ENCODE results near the gene OVAAL.
"Not testable (repeated sequence)": the region's sequence is repeated elsewhere in the genome, so short reads cannot be mapped to it uniquely, and the experiment has no call there.

OVAAL gene

DNA sequence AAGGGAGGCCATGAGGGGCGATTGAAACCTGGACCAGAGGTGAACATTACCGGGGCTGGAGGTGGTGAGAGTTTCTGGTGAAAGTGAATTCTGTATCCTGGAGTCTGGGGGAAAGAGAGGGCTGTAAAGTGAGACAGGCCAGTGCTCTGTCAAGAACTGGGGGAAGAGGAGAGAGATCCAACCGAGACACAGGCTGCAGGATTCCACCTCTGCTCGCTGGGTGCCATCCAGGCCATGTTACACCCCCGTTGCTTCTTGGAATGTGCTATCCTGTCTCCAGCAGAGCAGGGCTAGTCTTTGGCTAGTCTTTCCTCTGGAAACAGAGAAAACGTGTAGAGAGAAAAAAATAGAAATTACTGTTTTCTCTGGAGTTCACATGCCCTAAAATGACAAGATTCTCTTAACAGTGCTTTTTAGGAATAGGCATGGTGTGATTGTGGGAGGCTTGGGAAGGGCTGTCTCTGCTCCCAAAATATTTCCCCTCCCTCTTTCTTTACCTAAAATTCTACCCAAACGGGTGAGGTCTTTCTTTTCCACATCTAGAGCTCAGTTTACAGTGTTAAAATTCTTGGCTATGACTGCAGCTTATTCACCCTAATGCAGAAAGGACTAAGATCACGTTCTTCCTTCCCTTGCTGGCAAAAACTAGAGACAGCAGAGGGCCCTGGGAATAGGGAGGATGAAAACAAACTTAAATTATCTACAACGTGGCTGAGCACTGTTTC lies 16.5 kb upstream of the OVAAL start:
- DNase-seq: no peak

DNA sequence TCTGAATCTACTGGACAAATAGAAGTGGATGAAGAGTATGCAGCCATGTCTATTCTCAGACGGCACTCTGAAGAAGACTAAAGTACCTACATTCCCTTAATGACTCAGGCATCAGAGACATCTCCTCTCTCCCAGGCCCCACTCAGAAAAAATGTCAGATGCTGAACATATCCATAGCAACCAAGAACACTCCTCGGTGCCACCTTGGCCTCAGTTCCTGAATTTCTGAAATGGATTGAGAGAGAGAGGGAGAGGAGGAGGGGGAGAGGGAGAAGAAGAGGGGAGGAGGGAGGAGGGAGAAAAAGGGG lies 16.0 kb upstream of the OVAAL start:
- DNase-seq: no peak

DNA sequence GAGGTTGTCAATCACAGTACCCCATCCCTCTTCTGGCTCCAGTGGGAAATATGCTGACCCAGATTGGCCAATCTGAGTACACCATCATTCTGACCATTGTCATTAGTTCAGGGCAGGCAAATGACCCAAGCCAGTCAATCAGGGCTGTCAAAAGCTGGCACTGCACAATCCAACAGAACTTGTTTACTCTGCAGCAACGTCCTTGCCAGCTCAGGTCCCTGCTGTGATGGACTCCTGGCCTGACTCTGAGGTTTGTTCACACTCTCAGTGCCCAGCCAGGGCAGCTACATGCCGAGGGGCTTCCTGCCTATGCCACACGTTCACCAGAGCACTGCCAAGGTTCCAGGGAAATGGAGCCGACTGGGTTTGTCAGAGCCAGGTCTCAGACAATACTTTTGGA lies 14.7 kb upstream of the OVAAL start:
- DNase-seq: no peak

DNA sequence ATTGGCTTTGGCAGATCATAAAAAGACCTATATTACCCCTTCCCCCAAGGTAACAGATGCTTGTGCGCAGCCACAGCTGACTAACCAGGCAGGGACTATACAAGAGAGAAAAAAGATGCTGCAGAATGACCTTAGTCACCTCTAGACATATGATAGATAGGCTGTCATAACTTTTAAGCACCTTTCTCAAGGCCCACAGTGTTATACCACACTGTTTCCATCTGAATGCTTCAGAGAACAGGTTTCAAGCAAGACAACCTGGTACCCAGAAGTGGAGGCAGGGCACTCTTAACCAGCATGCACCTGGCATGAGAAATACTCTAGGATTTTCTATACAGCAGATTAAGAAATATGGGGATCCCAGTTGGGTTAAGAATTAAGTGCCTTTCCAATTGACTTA lies 12.8 kb upstream of the OVAAL start:
- DNase-seq: no peak

DNA sequence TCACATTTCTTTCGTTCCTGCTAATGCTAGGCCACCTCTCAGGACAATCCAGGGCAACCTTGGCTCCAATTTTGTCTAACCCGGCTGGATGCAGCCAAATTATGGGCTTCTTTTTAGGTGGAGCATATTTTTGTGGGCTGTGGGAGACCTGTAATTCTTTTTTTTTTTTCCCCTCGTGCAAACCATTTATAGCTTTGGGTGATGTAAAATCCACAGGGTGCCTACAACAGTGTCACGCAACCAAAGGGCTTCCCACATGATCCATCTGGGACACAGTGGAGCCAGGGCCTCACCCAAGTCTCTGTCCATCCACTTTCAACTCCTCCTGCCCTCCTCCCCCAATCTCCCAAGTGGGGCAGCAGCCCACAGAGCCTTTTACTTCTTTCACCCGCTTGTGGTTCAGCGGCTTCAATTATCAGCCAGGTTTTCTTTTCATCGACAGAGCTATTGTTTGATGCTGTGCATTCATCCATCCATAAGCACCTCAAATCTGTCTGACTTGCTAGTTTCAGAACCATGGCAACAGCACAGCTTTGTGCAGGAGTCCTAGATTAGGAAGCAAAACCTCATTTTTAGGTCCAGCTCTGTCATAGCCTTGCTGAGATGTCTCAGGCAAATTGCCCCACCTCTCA lies 10.0 kb upstream of the OVAAL start:
- DNase-seq: peak; percentile 46

DNA sequence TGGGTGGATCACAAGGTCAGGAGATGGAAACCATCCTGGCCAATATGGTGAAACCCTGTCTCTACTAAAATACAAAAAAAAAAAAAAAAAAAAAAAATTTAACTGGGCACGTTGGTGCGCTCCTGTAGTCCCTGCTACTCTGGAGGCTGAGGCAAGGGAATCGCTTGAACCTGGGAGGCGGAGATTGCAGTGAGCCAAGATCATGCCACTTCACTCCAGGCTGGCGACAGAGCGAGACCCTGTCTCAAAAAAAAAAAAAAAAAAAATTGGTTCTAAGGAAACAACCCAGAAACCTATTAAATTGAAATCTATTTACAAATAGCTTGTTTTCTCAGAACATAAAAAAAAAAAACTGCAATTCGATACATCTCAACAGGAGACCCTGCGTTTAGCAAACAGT lies 9.0 kb upstream of the OVAAL start:
- DNase-seq: not testable (repeated sequence)

DNA sequence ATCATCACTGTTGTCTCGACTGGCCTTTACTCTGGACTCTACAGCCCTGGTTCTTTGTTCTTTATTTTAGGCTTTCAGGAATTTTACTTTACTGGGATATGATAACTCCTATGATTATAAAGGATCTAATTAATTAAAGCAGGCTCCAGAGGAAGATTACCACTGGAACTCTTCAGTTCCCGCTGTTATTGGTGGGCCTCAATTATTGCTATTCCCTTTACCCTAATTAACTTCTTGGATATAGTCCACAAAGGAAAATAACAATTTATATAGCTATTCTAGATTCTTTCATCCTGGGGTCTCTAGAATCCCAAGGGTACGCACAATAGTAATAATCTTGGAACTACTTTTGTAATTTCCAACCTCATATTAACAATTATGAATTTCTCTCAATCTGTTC lies 8.5 kb upstream of the OVAAL start:
- DNase-seq: no peak

DNA sequence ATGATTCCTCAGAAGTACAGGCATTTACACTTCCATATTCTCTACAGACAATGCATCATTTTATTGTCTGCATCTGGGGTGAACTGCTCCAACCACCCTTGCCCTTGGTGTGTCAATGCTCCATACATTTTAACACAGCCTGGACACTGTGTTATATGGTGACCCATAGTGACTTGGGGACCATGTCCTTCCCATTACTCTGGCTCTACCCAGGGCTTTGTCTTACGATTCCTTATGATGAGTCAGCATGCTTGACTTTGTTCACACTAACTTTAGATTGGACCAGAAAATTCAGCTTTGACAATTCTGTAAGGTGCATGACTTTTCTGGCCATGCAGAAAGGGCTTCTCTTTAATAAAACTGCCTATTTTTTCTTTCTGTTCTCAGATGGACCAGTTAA lies 6.8 kb upstream of the OVAAL start:
- no peak for DNase-seq

DNA sequence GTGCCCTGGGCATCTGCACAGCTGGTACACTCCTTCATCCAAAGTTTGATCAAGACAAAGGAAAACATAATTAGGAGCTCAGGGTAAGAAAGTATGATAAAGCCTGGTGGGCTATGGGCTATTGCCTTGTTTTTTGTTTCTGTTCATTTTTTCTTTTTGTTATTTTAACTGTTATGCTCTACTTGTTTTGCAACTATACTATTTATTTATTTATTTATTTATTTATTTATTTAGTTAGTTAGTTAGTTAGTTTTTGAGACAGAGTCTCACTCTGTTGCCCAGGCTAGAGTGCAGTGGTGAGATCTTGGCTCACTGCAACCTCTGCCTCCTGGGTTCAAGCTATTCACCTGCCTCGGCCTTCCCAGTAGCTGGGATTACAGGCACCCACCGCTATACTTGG lies 5.7 kb upstream of the OVAAL start:
- not testable (repeated sequence) for DNase-seq

DNA sequence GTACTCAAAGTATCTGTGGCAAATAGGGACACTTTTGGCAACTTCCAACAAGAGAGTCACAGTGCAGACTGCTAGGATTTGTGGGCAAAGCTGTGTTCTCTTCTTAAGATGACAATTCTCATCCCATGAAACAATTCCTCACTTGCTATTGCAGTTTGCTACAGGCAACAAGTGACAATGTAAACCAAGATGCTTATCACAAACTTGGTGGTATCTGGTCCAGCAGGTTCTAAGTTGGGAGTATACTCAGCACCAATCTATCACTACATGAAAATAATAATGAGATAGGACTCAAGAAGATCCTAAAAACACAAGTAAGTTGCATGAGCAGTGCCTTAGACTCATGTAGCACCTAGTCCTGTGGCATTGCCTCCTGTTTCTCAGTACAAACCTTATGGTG lies 3.4 kb upstream of the OVAAL start:
- no peak for DNase-seq

DNA sequence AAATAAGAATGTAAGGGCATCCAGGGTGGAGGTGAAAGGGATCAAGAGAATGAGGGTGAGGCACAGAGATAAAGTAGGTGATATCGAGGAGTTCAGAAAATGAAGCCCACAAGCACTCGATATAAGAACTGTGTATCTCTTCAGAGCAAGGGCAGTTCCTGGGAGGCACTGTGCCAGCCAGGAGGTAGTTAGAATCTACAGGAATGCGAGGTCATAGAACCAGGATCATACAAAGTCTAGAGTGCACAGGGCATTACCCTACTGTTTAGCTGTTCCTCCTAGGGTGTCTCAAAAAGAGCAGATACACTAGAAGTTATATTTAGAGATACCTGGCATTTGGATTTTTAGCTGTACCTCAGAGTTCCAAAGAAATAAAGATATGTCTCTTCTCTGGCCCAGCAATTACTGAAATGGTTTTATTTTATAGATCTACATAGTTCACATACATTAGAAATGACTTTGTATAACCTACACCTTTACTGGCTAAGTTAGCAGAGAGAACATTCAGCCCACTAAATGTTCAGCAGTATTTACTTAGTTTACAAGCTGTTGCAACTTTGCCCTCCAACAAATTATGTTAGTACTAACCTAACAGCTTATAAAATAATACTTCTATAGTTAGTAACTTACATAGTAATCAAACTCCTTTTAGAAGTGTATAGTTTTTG lies 1.6 kb downstream of the OVAAL start:
- DNase-seq: no peak

DNA sequence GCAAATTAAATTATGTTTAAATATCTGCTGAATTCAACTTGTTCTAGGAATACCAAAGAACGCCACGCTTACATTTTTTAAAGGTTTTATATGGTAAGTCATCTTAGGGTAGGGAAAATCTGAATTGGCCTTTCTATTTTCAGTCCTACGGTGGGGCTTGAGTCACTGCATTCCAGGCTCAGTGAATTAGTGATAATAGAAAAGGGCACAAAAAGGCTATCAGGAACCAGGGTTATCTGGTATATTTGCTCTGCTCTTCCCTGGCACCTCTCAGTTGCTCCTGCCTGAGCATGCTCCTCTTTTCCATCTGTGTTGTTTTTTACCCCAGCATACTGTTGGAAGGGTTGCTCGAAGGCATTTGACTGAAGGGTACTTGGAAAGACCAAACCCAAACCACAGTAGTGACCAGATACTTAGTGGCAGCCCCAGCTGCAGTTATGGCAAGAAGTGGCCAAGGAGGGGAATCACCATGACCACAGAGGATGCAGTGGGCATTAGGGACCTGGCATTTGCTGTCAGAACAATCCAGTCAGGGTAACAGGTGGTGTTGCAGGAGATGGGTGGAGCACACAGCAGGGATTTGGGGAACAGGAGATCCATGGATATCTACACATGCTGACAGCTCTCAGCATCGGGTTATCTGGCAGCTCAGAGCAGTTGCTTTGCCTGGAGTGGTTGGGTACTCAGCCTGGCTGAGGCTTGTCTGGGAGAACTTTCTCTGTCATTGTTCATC lies 2.3 kb downstream of the OVAAL start:
- DNase-seq: no peak

DNA sequence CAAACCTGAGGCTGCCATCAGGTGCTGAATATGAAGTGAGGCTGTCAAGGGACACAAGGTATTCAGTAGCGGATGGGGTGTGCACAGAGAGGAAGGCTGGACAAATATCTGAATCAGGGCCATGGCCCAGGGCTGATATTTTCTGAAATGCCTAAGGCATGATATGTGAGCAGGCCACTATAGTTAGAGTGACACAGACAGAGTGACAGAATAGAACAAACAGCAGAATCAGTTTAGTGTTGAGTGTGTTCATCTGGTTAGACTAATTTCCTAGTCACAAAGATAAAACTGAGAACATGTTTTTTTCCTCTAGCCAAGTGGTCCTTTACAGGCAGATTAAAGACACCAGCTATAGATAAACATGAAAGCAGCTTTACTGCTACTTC lies 3.9 kb downstream of the OVAAL start:
- no peak for DNase-seq

DNA sequence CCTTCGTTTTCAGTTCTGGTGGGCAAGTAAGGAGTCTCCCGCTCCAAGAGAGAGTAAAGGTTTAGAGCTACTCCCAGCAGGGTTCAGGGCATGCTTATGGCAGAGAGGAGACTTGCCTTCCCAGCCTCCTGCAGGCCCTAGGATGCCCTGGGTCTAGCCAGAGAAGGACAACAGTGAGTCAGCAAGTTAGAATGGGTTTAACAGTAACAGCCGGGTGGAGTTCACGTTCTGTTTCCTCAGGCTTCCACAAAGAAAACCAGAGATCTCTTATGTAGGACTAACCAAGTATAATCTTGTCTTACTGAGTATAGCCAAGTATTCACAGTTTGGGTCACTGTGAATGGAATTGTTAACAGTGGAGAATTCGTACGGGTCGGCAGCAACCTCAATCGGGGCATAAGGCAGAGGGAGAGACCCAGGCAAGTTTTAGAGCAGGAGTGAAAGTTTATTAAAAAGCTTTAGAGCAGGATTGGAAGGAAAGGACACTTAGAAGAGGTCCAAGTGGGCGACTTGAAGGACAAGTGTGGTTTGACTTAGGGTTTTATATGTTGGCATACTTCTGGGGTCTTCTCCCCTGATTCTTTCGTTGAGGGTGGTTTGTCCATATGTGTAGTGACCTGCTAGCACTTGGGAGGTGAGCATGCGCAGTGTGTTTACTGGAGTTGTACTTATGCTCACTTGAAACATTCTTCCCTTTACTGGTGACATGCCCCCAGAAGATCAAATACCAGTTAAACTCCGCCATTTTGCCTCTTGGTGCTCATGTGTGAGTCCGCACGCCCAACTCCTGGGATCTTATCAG lies 4.5 kb downstream of the OVAAL start:
- no peak for DNase-seq

DNA sequence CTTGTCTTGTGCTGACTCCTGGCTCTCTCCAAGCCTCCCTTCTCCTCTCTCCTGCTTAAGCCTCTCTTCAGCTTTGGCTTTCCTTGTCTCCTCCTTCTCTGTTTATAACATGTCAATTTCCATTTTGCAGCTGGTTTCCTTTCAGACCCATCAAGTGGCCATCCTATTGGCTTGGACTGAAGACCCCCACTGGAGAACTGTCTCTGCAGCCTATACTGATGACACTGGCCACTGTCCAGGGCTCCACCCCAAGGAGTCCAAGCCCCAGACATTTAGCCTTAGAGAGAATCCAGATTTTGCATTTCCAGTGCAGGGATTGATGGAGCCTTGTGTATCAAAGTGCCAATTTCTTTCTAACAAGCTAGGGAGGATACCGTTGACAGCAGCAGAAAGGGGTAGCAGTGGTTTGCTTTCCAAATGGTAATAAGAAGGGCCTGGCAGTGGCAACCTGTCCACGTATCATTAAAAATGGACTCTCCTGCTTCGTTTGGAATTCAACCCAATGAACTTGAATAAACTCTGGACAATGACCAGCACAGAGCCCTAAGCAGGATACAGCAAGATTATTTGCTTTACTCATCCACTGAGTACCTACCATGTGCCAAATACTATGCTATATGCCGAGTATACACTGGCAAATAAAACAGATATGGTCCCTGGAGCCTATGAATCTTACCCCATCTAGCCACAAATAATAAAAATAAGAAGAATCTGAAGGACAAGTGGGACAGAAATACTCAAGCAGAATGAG lies 6.5 kb downstream of the OVAAL start:
- DNase-seq: no peak

DNA sequence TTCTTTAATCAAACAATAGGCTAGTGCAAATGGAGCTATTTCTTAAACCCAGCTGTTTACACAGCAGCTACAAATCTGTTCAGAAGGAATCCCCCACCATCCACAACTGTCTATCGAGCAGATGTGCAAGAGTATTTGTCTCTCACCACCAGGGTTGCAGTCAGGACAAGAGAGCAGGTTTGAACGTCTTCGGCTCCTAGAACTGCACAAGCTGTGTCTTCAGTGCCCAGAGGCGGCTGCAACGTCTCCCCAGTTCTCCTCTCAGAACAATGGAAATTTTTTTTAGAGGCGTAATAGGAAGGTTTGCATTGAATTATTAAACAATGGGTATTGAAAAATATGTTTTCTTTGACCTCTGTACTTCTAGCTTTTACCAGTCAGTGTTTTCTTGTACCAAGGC lies 7.3 kb downstream of the OVAAL start:
- no peak for DNase-seq

DNA sequence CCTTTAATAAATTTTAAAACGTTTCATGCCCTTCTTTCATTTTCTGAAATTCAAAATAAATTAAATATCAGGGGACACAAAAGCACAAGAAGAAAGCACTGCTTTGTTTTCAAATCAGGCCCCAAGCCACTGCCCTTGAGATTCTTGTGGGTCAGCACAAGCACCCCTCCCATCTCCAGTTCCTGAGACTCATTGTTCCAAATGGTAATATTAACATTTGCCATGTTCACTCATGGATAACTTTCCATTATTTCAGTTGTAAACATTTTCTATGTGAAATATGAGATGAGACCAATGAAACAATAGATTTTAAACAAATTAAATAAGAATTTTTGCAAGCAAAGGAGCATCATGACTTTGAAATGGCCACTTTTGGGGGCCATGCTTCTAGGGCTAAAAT lies 7.7 kb downstream of the OVAAL start:
- no peak for DNase-seq

DNA sequence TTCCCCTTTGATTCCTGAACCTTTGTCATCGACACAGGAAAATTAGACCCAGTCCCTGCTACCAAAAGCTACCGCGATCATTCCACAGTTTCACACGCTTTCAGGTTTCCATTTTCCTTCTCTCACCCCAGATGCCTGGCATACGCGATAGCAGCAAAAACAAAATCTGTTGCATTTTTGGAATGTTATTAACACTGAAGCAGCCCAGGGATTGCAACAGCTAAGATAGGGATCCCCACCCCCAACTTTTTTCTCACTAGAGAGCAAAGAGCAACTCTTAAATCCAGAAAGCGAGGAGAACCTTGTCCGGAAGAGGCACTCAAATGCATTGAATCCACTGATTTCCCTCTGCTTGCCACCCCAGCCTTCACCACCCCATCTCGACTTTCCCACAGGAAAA lies 8.9 kb downstream of the OVAAL start:
- DNase-seq: no peak

DNA sequence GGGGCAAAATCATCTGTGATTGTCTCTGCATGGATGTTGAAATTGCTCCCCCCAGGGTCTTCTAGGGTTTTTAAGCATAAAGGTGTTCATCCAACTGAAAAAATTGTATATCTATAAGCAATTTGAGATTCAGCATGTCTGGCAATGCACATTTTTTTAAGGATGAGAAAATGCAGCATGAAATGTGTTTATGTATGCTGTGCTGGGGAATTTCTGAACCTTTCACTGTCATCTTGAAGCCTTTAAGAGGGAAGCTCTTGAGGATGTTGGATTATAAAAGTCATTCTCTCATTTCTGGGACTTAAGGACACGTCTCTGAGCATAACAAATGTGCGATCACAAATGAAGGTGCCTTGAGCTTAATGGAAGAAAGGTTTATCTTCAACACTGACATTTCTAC lies 9.4 kb downstream of the OVAAL start:
- DNase-seq: no peak

DNA sequence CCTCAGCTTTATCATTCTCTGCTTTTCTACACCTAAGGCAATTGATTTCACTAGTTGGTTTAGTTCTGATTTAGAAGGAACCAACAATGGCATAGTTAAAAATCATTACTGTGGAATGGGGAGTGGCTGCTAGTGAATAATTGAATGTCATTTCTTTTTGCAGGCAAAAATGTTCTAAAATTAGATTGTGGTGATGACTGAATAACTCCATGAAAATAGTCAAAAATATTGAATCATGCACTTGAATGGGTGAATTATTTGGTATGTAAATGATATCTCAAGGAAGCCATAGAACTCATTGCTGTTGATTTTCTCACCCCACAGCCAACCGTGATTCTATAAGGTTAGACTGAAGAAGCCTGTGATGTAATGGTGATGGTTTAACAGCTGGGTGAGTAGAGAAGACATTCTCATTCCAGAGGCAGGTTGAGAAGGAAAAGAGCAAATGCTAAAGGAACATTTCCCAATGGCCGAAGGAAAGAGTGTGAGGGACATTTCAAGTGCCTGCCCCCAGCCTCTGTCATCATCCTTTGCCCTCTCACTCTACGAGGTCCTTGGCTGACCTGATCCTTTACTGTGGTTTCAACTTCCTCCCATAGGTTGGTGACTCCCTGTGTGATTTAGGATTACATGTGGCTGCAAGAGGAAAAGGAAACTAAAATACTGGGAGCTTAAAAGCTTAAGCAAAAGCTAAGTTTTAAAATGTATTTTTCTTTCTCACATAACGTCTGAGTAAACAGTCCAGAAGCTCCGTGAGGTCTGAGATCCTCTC lies 12.5 kb downstream of the OVAAL start:
- DNase-seq: no peak

DNA sequence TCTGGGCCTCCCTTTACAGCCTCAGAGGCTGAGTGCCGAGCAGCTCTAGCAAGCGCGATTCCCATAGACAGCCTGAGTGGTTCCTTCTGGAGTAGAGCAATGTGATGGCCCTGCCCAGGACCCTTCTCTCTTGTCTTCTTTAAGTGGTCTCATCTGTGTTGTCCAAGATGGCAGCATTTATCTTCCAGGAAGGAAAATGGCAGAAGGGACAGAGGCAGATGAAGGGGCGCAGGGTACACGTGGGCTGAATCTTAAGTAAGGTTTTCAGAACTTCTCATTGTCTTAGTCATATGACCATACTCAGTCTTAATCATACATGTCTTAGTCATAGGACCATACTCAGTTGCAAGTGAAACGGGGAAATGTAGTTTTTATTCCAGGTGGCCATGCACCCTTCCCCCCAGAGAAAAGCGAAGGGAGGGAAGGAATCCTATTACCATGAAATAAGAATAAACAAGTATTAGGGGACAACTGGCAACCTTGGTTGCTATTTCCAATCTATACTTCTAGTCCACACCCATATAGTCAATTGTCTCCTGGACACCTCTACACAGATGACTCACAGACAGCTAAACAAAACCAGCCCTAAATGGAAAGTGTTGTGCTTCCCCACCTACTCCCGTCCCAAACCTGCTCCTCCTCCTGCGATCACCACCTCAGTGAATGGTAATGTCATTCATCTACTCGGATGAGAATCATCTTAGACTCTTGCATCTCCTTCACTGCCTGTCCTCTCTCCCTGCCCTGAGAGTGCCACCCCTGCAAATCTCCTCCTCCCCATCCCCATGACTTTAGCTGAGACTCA lies 13.3 kb downstream of the OVAAL start:
- DNase-seq: no peak
